ENCODE measurements around the gene PCSK5. TPM values are rescaled to one million over a fixed set of nuclear protein-coding genes. Genes with fewer than 3 reads are reported as not detected.

The PCSK5 gene
- total and polyA plus RNA-seq, 2 donors (not counting 3 experiments of a cell fraction or from before 2014, with no cell fraction given), result 2.6 to 4.8 TPM

GRCh38 chr9:76218886-76219445 lies 328.5 kb downstream of the PCSK5 start:
- POLR2A ChIA-PET, result no interaction called here

More at GRCh38 chr9:76218886-76219445, 328.5 kb downstream of the PCSK5 start:
- CTCF ChIA-PET, result interaction anchor here (1.0 kb wide), 1 partner anchor 83 kb away, joined by 3 read pairs; no protein-coding TSS in a partner anchor
- Histone ChIP-seq H4K20me1 (replicated peaks; ENCODE audit: control insufficient read depth, extremely low read depth, insufficient read depth, low read length) (no peaks in the 10 kb centered on the region), H3K79me2 (ENCODE audit: control insufficient read depth, insufficient read depth, low read length) (no peaks in the 10 kb centered on the region), H3K9me3 (replicated peaks; ENCODE audit: control insufficient read depth, insufficient read depth, low read length) (no peaks in the 10 kb centered on the region), H3K9me1 (replicated peaks; ENCODE audit: control insufficient read depth, extremely low read depth, insufficient read depth, low read length) (no peaks in the 10 kb centered on the region), H3K4me2 (ENCODE audit: insufficient read depth, low read length) (no peak overlapping the region), H2AFZ (ENCODE audit: low read depth, low read length) (no peak overlapping the region), H3K9ac (replicated peaks; ENCODE audit: extremely low read depth, insufficient read depth, low read length) (no peak overlapping the region), H3K27me3 (ENCODE audit: control insufficient read depth in 2 of 2, insufficient read depth in 2 of 2, low read length in 2 of 2) (peaks cover 13 to 42% of the 10 kb centered on the region in 2 experiments), H3K4me1 (ENCODE audit: control insufficient read depth, extremely low read depth, insufficient read depth, low read length) (peaks cover 17% of the 10 kb centered on the region), H3K4me3 (replicated peaks in 1 of 3; ENCODE audit: insufficient read depth in 1 of 3, low read depth in 1 of 3, low read length in 3 of 3) (no peak overlapping the region), H3K36me3 (ENCODE audit: control insufficient read depth in 2 of 2, extremely low read depth in 1 of 2, insufficient read depth in 2 of 2, low read length in 2 of 2) (no peaks in the 10 kb centered on the region), H3K27ac (ENCODE audit: insufficient read depth, low read depth, low read length) (no peak overlapping the region)
- TF ChIP-seq MYC (IDR thresholded peaks at IDR 0.05; ENCODE audit: low read depth, low read length) (no peak), JUN (IDR thresholded peaks at IDR 0.05; ENCODE audit: borderline replicate concordance, insufficient read depth, insufficient read length, low read depth) (no peak), CTCF (IDR thresholded peaks at IDR 0.05; ENCODE audit: extremely low read depth in 1 of 2, insufficient read depth in 1 of 2, low read depth in 1 of 2, low read length in 2 of 2) (no peak), MAX (IDR thresholded peaks at IDR 0.05; ENCODE audit: insufficient read depth, insufficient read length) (no peak), GATA2 (IDR thresholded peaks at IDR 0.05; ENCODE audit: insufficient read depth, insufficient read length, low read depth, low read length) (no peak), POLR2AphosphoS5 (IDR thresholded peaks at IDR 0.05; ENCODE audit: insufficient read depth, low read depth, low read length) (no peak), POLR2A (IDR thresholded peaks at IDR 0.05; ENCODE audit: low read depth, low read length) (no peak), EZH2 (IDR thresholded peaks at IDR 0.05; ENCODE audit: borderline replicate concordance, low read depth, low read length, severe bottlenecking) (no peak), FOS (IDR thresholded peaks at IDR 0.05; ENCODE audit: borderline replicate concordance, insufficient read depth, low read length) (no peak)
- FAIRE-seq, result no peak
- DNase-seq (ENCODE audit: low read depth, low spot score), result no peak
- dilution Hi-C loops (cut with MboI; ENCODE audit: extremely low pct_ligation_motif_present, low sequenced_read_pairs) (no loop called here), intact Hi-C loops (cut with micrococcal nuclease) (loop anchor here (5.0 to 10.0 kb wide), 2 partner anchors 83 to 156 kb away; no protein-coding TSS in a partner anchor)
- no TSS peak for BruUV-seq (replicated peaks)
